ENCODE results near the gene SLC36A3.

GRCh38 chr5:151254556-151254955, 49.0 kb downstream of the SLC36A3 start:
- TF ChIP-seq, protein P1, sequence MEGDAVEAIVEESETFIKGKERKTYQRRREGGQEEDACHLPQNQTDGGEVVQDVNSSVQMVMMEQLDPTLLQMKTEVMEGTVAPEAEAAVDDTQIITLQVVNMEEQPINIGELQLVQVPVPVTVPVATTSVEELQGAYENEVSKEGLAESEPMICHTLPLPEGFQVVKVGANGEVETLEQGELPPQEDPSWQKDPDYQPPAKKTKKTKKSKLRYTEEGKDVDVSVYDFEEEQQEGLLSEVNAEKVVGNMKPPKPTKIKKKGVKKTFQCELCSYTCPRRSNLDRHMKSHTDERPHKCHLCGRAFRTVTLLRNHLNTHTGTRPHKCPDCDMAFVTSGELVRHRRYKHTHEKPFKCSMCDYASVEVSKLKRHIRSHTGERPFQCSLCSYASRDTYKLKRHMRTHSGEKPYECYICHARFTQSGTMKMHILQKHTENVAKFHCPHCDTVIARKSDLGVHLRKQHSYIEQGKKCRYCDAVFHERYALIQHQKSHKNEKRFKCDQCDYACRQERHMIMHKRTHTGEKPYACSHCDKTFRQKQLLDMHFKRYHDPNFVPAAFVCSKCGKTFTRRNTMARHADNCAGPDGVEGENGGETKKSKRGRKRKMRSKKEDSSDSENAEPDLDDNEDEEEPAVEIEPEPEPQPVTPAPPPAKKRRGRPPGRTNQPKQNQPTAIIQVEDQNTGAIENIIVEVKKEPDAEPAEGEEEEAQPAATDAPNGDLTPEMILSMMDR (conservative IDR thresholded peaks at IDR 0.05; ENCODE audit: low read length) = no peak
- TF ChIP-seq EZH2phosphoT487 (IDR thresholded peaks at IDR 0.05; ENCODE audit: borderline replicate concordance) = no peak
